HG03039 (cell line): ENCODE data around the gene ABLIM2.

Source experiments
- ATAC-seq: cut with Tn5 transposase; IDR thresholded peaks from one replicate; pipeline ENCODE4 v1.9.1; 2021; ENCODE audit warnings: mild to moderate bottlenecking, moderate library complexity; ENCODE audit not compliant: unreplicated experiment

The ABLIM2 gene

GRCh38 chr4:8176547-8177399 is 18.2 kb upstream of the ABLIM2 start:
- peak; percentile 52 for ATAC-seq

DNA sequence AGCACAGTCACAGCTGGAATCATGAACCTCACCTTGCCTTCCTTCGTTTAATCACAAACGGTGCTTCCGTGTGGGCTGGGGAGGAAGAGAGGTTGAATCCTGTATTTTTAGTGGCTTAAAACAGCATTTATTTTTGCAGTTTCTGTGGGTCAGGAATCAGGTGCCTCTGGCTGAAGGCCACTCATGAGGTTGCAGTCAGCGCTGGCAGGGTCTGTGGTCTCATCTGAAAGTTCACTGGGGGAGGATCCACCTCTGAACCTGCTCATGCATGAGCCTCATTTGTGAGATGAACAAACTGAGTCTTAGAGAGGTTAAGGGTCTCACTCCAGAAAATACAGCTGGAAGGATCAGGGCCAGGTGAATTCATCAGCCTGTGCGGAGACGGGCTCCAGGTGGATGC is 17.1 kb upstream of the ABLIM2 start:
- ATAC-seq: no peak

DNA sequence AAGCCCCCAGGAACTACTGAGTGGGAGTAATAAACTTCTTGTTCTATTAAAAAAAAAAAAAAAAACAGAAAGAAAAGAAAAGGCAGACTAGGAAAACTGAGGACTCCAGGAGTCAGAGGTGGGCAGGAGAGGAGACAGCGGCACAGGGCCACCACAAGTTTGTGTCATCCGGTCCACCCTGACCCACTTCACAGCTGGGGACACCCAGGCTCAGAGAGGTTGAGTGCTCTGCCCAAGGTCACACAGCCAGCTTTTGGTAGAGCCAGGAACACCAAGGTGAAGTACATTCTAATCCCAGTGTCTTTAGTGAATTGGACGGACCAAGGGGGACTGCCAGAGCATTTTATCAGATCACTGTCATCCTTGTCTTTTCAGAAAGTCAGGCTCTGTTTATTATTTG is 16.4 kb upstream of the ABLIM2 start:
- ATAC-seq: no peak

GRCh38 chr4:8173492-8174242 is 15.1 kb upstream of the ABLIM2 start:
- no peak for ATAC-seq

GRCh38 chr4:8171984-8172924 is 13.6 kb upstream of the ABLIM2 start:
- ATAC-seq: peak; percentile 72

- ATAC-seq: no peak
These were observed 12.7 kb upstream of the ABLIM2 start for GRCh38 chr4:8171266-8171665.

- no peak for ATAC-seq
These were observed 11.7 kb upstream of the ABLIM2 start for GRCh38 chr4:8170341-8170740.

DNA sequence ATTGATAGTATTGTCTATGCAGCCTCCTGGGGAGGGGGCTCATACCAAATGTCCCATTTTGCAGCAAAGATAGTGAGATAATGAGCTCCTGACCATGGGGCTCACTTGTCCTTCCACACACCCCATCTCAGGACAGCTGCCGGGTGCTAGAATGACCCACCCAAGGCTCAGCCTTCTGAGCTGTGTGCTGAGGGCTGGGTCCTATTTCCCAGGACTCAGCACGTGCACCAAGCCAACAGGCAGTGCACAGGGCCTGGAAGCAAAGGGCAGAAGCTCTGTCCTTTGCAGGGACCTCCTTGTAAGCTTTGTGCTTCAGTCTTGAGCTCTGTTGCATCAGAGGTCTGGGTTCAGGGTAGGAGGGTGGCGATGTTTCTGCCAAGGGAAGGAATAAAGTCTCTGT is 11.2 kb upstream of the ABLIM2 start:
- ATAC-seq: no peak

GRCh38 chr4:8168832-8169598 is 10.4 kb upstream of the ABLIM2 start:
- no peak for ATAC-seq

GRCh38 chr4:8168232-8168631 is 9.6 kb upstream of the ABLIM2 start:
- ATAC-seq: no peak

DNA sequence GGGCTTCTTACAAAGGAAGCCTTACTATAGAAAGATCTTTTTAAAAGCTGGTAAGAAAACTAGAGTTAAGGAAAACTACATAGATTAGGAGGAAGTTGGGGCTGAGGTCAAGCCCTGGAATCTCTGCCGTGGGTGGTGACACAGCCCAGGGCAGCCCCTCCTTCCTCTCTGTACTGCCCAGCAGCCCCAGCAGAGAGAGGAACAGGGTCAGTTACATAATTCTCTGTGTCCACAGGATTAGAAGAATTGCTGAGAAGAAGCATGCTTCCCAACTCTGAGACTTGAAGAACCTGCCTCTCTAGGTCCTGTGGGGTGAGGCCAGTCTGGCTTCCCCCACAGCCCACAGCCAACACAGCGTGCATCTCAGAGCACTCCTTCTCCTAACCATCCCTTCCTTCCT is 9.2 kb upstream of the ABLIM2 start:
- ATAC-seq: no peak

GRCh38 chr4:8167291-8167690 is 8.7 kb upstream of the ABLIM2 start:
- ATAC-seq: no peak

GRCh38 chr4:8165374-8165896 is 6.8 kb upstream of the ABLIM2 start:
- no peak for ATAC-seq

- ATAC-seq: no peak
These were observed 6.1 kb upstream of the ABLIM2 start for GRCh38 chr4:8164687-8165086.

GRCh38 chr4:8164194-8164565 is 5.6 kb upstream of the ABLIM2 start:
- ATAC-seq: no peak

DNA sequence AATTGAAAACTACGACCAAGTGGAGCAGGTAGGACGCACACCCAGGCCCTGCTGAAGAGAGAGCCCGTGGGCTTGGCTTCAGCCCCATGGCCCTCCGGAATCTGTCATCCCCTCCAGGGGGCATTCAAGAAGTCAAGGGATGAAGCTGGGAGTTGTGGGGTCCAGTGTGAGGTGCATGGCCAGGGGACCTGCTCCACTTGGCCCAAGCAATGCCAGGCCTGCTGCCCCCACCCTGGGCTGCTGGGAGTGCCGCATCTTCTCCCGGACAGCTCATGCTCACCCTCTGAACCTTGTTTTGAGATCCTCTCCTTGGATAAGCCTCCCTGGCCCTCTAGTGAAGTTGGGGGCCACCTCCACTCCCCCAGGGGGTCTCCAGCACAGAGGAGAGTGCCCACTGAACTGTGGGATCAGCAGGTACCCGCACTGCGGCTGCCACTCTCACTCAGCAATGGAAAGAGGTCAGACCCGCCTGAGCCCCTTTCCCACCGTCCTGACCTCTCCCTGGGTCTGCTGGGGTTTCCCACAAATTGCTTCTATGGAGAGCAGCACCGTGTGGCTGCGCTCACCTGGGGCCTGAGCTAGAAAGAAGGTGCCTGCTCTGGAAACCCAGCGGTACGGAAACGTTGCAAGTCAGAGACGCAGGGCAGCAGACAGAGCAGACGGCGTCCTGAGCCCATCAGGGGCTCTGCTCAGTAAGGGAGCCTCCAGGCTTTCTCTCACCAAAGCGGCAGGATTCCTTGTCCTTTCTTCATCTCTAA is 5.0 kb upstream of the ABLIM2 start:
- no peak for ATAC-seq

DNA sequence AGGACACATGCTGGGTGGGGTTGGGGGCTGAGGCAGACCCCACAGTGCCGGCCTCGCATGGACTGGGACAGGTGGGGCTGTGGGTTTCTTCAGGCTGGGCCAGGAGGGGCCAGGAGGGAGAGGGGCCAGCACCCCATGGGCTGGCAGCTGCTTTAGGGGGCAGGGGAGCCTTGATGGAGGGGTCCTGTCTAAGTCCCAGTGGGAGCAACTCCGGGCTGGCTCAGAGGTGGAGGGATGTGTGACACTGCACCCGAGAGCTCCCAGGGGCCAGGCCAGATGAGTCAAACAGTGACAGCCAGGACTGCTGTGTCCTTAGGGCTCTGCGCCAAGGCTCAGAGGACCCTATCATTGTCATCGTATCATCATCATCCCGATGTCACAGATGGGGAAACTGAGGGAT is 4.4 kb upstream of the ABLIM2 start:
- ATAC-seq: no peak

GRCh38 chr4:8162625-8163024 is 4.0 kb upstream of the ABLIM2 start:
- ATAC-seq: no peak

GRCh38 chr4:8160572-8160971 is 2.0 kb upstream of the ABLIM2 start:
- ATAC-seq: no peak

DNA sequence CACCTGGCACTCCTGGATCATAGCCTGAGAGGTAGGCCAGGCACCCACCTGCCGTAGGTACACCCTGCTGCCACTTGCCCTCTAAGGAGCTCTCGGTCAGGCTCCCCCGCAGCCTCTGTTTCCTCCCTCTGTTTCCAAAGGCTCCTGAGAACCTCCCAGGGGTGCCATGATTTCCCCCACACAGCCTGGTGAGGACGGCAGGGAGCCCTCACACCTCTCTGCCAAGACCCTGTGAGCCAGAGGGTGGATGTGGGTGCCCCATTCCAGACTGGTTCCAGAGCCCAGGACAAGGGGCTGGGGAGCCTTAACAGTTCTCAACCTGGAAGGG is 1.6 kb upstream of the ABLIM2 start:
- no peak for ATAC-seq
